AG04449 (cell line): ENCODE data around the gene PDGFB.

Experiments used
- CTCF ChIA-PET: fragments of 350-600 bp; formaldehyde crosslinking; extraction: SDS; loops from one replicate; lab custom pipeline; 2021; ENCODE audit warnings: antibody characterized with exemption; lab: Yijun Ruan, JAX
- POLR2A ChIA-PET: fragments of 400-600, 350-600 bp; formaldehyde crosslinking; extraction: SDS; loops from one replicate; lab custom pipeline; 2020; ENCODE audit warnings: antibody characterized with exemption, inconsistent platforms; lab: Yijun Ruan, JAX
- DNase-seq: peaks from one replicate; pipeline ENCODE4 v3.0.0-alpha.2; 2010; ENCODE audit warnings: low read depth, low spot score
- H3K4me3 ChIP-seq: 2 replicates; pipeline ENCODE4 v1.5.1; 2011; ENCODE audit warnings: low read depth, mild to moderate bottlenecking, control low read depth, low read length
- CTCF ChIP-seq: IDR thresholded peaks from one replicate; pipeline ENCODE4 v1.5.1; 2011; ENCODE audit warnings: mild to moderate bottlenecking, moderate library complexity, low read length, control low read depth, inconsistent platforms; ENCODE audit not compliant: insufficient read depth; ENCODE audit errors: missing control alignments

The PDGFB gene

GRCh38 chr22:39178206-39179111 is 66.3 kb downstream of the PDGFB start:
- no peak for DNase-seq
- H3K4me3 ChIP-seq: no peak overlapping the region
- no peak for TF ChIP-seq CTCF
- POLR2A ChIA-PET: interaction anchor here (1.2 kb wide), 1 partner anchor 132 kb away, joined by 3 read pairs; no protein-coding TSS in a partner anchor
- CTCF ChIA-PET: interaction anchor here (0.7 to 1.7 kb wide), 3 partner anchors 8 to 205 kb away, joined by 3 to 8 read pairs (median 3); no protein-coding TSS in a partner anchor

GRCh38 chr22:39177791-39178190 is 67.0 kb downstream of the PDGFB start:
- POLR2A ChIA-PET: interaction anchor here (1.2 kb wide), 1 partner anchor 133 kb away, joined by 3 read pairs; no protein-coding TSS in a partner anchor
- CTCF ChIA-PET: interaction anchor here (1.1 to 11.5 kb wide), 2 partner anchors 76 to 140 kb away, joined by 3 to 258 read pairs; partner anchors contain the start of gene RPL3
- H3K4me3 ChIP-seq: no peak overlapping the region
- TF ChIP-seq CTCF: no peak
- no peak for DNase-seq

GRCh38 chr22:39177456-39177775 is 67.4 kb downstream of the PDGFB start:
- no peak for DNase-seq
- POLR2A ChIA-PET: interaction anchor here (1.2 kb wide), 1 partner anchor 133 kb away, joined by 3 read pairs; no protein-coding TSS in a partner anchor
- CTCF ChIA-PET: interaction anchor here (1.0 to 11.5 kb wide), 3 partner anchors 38 to 140 kb away, joined by 3 to 258 read pairs (median 3); partner anchors contain the start of gene RPL3
- H3K4me3 ChIP-seq: no peak overlapping the region
- no peak for TF ChIP-seq CTCF

- DNase-seq: no peak
- no peak overlapping the region for H3K4me3 ChIP-seq
- CTCF ChIA-PET: interaction anchor here (1.0 to 11.5 kb wide), 5 partner anchors 8 to 140 kb away, joined by 3 to 258 read pairs (median 6); partner anchors contain the start of gene RPL3
- TF ChIP-seq CTCF: no peak
- POLR2A ChIA-PET: interaction anchor here (1.0 to 1.4 kb wide), 3 partner anchors 134 to 343 kb away, joined by 3 to 7 read pairs (median 3); partner anchors contain the start of gene ATF4
Measured at GRCh38 chr22:39176714-39177455, 67.9 kb downstream of the PDGFB start.

GRCh38 chr22:39176143-39176713 is 68.6 kb downstream of the PDGFB start:
- H3K4me3 ChIP-seq: no peak overlapping the region
- ChIA-PET CTCF (interaction anchor here (0.7 to 11.5 kb wide), 8 partner anchors 9 to 407 kb away, joined by 3 to 258 read pairs (median 3); partner anchors contain the start of gene RPL3), POLR2A (interaction anchor here (1.0 to 2.1 kb wide), 4 partner anchors 133 to 344 kb away, joined by 3 to 7 read pairs (median 4); partner anchors contain the start of gene ATF4)
- TF ChIP-seq CTCF: no peak
- no peak for DNase-seq
